IMR-90 (cell line): Measurements from ENCODE around the gene AKNA. TPM values are rescaled to one million over a fixed set of nuclear protein-coding genes. Genes with fewer than 3 reads are reported as not detected.
A peak's percentile ranks its signal among the peaks of the same experiment; 100 is the strongest.

ENCODE experiments used
- ATAC-seq: fragments of 200-7000 bp; cut with Tn5 transposase; 2 replicates; pipeline ENCODE4 v1.9.1; 2020; ENCODE audit warnings: low read depth, mild to moderate bottlenecking, moderate library complexity
- BruUV-seq: library from RNA; stranded (reverse); fragments of 400-500 nt; replicated peaks from 2 replicates; lab custom pipeline; 2021; lab: Mats Ljungman, UMichigan
- CTCF ChIA-PET: fragments of 300-600 bp; formaldehyde crosslinking; extraction: SDS; loops from one replicate; lab custom pipeline; 2021; ENCODE audit warnings: antibody characterized with exemption; lab: Yijun Ruan, JAX
- POLR2A ChIA-PET: fragments of 300-600 bp; sonication (Branson Sonifier 250); formaldehyde crosslinking; loops from one replicate; lab custom pipeline; 2022; ENCODE audit warnings: antibody characterized with exemption; ENCODE audit not compliant: unreplicated experiment; lab: Charles Lee
- DNase-seq: peaks from one replicate; pipeline ENCODE4 v3.0.0; 2013
- H2AFZ ChIP-seq: replicated peaks from 2 replicates; pipeline ENCODE3; 2013; ENCODE audit warnings: low read length, mild to moderate bottlenecking; ENCODE audit not compliant: poor library complexity
- H2AK5ac ChIP-seq: 2 replicates; pipeline ENCODE4 v1.6.1; 2013; ENCODE audit warnings: low read depth, low read length, inconsistent platforms
- H2AK9ac ChIP-seq: replicated peaks from 2 replicates; pipeline ENCODE3; 2013; ENCODE audit warnings: mild to moderate bottlenecking, low read depth, low read length, moderate library complexity; ENCODE audit not compliant: poor library complexity
- H2BK120ac ChIP-seq: 2 replicates; pipeline ENCODE4 v1.6.1; 2013; ENCODE audit warnings: low read depth, low read length, inconsistent platforms
- H2BK15ac ChIP-seq: 3 replicates; pipeline ENCODE4 v1.6.1; 2013; ENCODE audit warnings: low read depth, low read length, inconsistent platforms
- H2BK20ac ChIP-seq: 2 replicates; pipeline ENCODE4 v1.6.1; 2013; ENCODE audit warnings: low read depth, mild to moderate bottlenecking, inconsistent platforms, low read length, moderate library complexity
- H2BK5ac ChIP-seq: 2 replicates; pipeline ENCODE4 v1.6.1; 2013; ENCODE audit warnings: mild to moderate bottlenecking, low read depth, low read length, inconsistent platforms; ENCODE audit not compliant: poor library complexity, severe bottlenecking
- H3K14ac ChIP-seq: replicated peaks from 2 replicates; pipeline ENCODE4 v1.6.1; 2013; ENCODE audit warnings: low read depth, low read length, inconsistent platforms
- H3K18ac ChIP-seq: 2 replicates; pipeline ENCODE4 v1.6.1; 2013; ENCODE audit warnings: low read depth, low read length, control low read depth
- H3K23ac ChIP-seq: 2 replicates; pipeline ENCODE4 v1.6.1; 2013; ENCODE audit warnings: low read depth, low read length, inconsistent platforms
- H3K27ac ChIP-seq: 2 replicates; pipeline ENCODE4 v1.5.1; 2013; ENCODE audit warnings: mild to moderate bottlenecking, control low read depth, low read length; ENCODE audit not compliant: insufficient read depth
- H3K27me3 ChIP-seq: 2 replicates; pipeline ENCODE4 v1.6.1; 2013; ENCODE audit warnings: low read length; ENCODE audit not compliant: control insufficient read depth, insufficient read depth
- H3K36me3 ChIP-seq: 2 replicates; pipeline ENCODE4 v1.6.1; 2013; ENCODE audit warnings: low read length, mixed read lengths; ENCODE audit not compliant: control insufficient read depth, insufficient read depth
- H3K4ac ChIP-seq: 2 replicates; pipeline ENCODE4 v1.6.1; 2013; ENCODE audit warnings: low read depth, low read length, inconsistent platforms
- H3K4me1 ChIP-seq: 2 replicates; pipeline ENCODE4 v1.6.1; 2013; ENCODE audit warnings: low read length, mixed read lengths; ENCODE audit not compliant: control insufficient read depth, insufficient read depth
- H3K4me2 ChIP-seq: 2 replicates; pipeline ENCODE4 v1.6.1; 2013; ENCODE audit warnings: low read depth, mild to moderate bottlenecking, control low read depth, low read length, moderate library complexity
- H3K4me3 ChIP-seq: 2 replicates; pipeline ENCODE4 v1.5.1; 2013; ENCODE audit warnings: low read depth, mild to moderate bottlenecking, control low read depth, low read length, moderate library complexity; ENCODE audit not compliant: insufficient read depth
- H3K56ac ChIP-seq: 2 replicates; pipeline ENCODE4 v1.6.1; 2013; ENCODE audit warnings: low read length, inconsistent platforms; ENCODE audit not compliant: insufficient read depth; ENCODE audit errors: extremely low read depth
- H3K79me1 ChIP-seq, 2 experiments: 2 replicates each; pipeline ENCODE4 v1.6.1; 2013; ENCODE audit warnings: low read length in 2 of 2, inconsistent platforms in 1 of 2, low read depth in 1 of 2
- H3K9ac ChIP-seq: 2 replicates; pipeline ENCODE4 v1.6.1; 2013; ENCODE audit warnings: low read depth, low read length, control low read depth
- H3K9me1 ChIP-seq: 2 replicates; pipeline ENCODE4 v1.6.1; 2013; ENCODE audit warnings: low read length, inconsistent platforms; ENCODE audit not compliant: insufficient read depth
- H3K9me3 ChIP-seq: 2 replicates; pipeline ENCODE4 v1.6.1; 2013; ENCODE audit warnings: low read length; ENCODE audit not compliant: control insufficient read depth, insufficient read depth
- H4K20me1 ChIP-seq: 2 replicates; pipeline ENCODE4 v1.6.1; 2013; ENCODE audit warnings: low read length, inconsistent platforms; ENCODE audit not compliant: insufficient read depth
- H4K5ac ChIP-seq: 2 replicates; pipeline ENCODE4 v1.6.1; 2013; ENCODE audit warnings: mild to moderate bottlenecking, low read depth, low read length, control low read depth
- H4K8ac ChIP-seq, 2 experiments: 2 replicates each; pipeline ENCODE4 v1.6.1; 2013; ENCODE audit warnings: low read depth in 2 of 2, low read length in 2 of 2, control low read depth in 1 of 2, inconsistent platforms in 1 of 2
- H4K91ac ChIP-seq: 2 replicates; pipeline ENCODE4 v1.6.1; 2013; ENCODE audit warnings: low read depth, low read length, inconsistent platforms; ENCODE audit not compliant: insufficient read depth
- BHLHE40 ChIP-seq: fragments of 150-350 bp; IDR thresholded peaks from 2 replicates; pipeline ENCODE4 v1.6.1; 2016; ENCODE audit warnings: mild to moderate bottlenecking, low read depth, low read length
- CEBPB ChIP-seq: IDR thresholded peaks from 2 replicates; pipeline ENCODE4 v1.6.1; 2012; ENCODE audit warnings: low read depth, low read length, improper control_type of control experiment
- ELK1 ChIP-seq: fragments of 150-350 bp; IDR thresholded peaks from 2 replicates; pipeline ENCODE4 v1.6.1; 2016; ENCODE audit warnings: low read depth, mild to moderate bottlenecking, low read length, moderate library complexity, borderline replicate concordance
- FOS ChIP-seq: fragments of 150-350 bp; IDR thresholded peaks from 2 replicates; pipeline ENCODE4 v1.6.1; 2016; ENCODE audit warnings: low read depth, low read length
- MAFK ChIP-seq: IDR thresholded peaks from 2 replicates; pipeline ENCODE4 v1.6.1; 2012; ENCODE audit warnings: low read depth, low read length, improper control_type of control experiment
- MAZ ChIP-seq: IDR thresholded peaks from 2 replicates; pipeline ENCODE4 v1.6.1; 2012; ENCODE audit warnings: low read depth, mild to moderate bottlenecking, low read length, improper control_type of control experiment, moderate library complexity, borderline replicate concordance
- MXI1 ChIP-seq: IDR thresholded peaks from 2 replicates; pipeline ENCODE4 v1.6.1; 2012; ENCODE audit warnings: low read depth, mild to moderate bottlenecking, low read length, moderate library complexity, borderline replicate concordance
- NFE2L2 ChIP-seq: fragments of 150-350 bp; IDR thresholded peaks from 2 replicates; pipeline ENCODE4 v1.6.1; 2016; ENCODE audit warnings: low read depth, mild to moderate bottlenecking, low read length
- POLR2A ChIP-seq: IDR thresholded peaks from 2 replicates; pipeline ENCODE4 v1.6.1; 2012; ENCODE audit warnings: mild to moderate bottlenecking, low read depth, low read length
- RAD21 ChIP-seq: IDR thresholded peaks from 2 replicates; pipeline ENCODE4 v1.6.1; 2012; ENCODE audit warnings: low read length, improper control_type of control experiment
- RCOR1 ChIP-seq: IDR thresholded peaks from 2 replicates; pipeline ENCODE4 v1.6.1; 2012; ENCODE audit warnings: mild to moderate bottlenecking, low read length, improper control_type of control experiment; ENCODE audit not compliant: insufficient replicate concordance
- RFX5 ChIP-seq: IDR thresholded peaks from 2 replicates; pipeline ENCODE4 v1.8.0; 2012; ENCODE audit warnings: low read depth, mild to moderate bottlenecking, low read length, moderate library complexity
- SMC3 ChIP-seq: fragments of 150-350 bp; IDR thresholded peaks from 2 replicates; pipeline ENCODE4 v1.6.1; 2016; ENCODE audit warnings: low read depth, mild to moderate bottlenecking, antibody characterized with exemption, low read length, moderate library complexity
- WGBS, 2 experiments: methylation state at CpG; one replicate each; pipeline versions ENCODE4 v1.1.5 to v1.1.7; 2013; ENCODE audit warnings: missing lambda C conversion rate in 2 of 2; ENCODE audit not compliant: insufficient read length in 1 of 2; ENCODE audit errors: extremely low coverage in 2 of 2; 5-methylcytosine and 5-hydroxymethylcytosine counted together
- dilution Hi-C: fragments of 300-500 bp; cut with HindIII; formaldehyde crosslinking; loops from one replicate; pipeline ENCODE4 v1.14.3; 2018; ENCODE audit warnings: low sequenced_read_pairs; ENCODE audit not compliant: unreplicated experiment
- in situ Hi-C: fragments of 300-500 bp; cut with MboI; formaldehyde crosslinking; loops from 3 replicates; pipeline ENCODE4 v1.14.3; 2019; ENCODE audit warnings: low sequenced_read_pairs, inconsistent platforms, mixed read lengths
- intact Hi-C: fragments of 100-400 bp; cut with micrococcal nuclease; formaldehyde crosslinking; loops from 2 replicates; pipeline ENCODE4 v1.10.0; 2022
- polyA plus RNA-seq, 3 experiments: library from polyadenylated mRNA; depleted of rRNA; stranded (reverse); fragments of >200 nt; gene quantifications; 2 replicates each; pipeline ENCODE4 v1.2.3, GENCODE V29; 2012; ENCODE audit warnings: low replicate concordance in 1 of 3
- total RNA-seq: library from RNA; depleted of rRNA; stranded (reverse); fragments of >200 nt; gene quantifications from 2 replicates; pipeline ENCODE4 v1.2.3, GENCODE V29; 2012
- TF ChIP-seq, protein P1 (sequence below): conservative IDR thresholded peaks from 2 replicates; pipeline ENCODE4 v1.5.1; 2012; ENCODE audit warnings: mild to moderate bottlenecking, low read depth, low read length, improper control_type of control experiment

The AKNA gene
- total and polyA plus RNA-seq, 2 of the 4 experiments (the other 2 are of a cell fraction): 2.7 to 7.3 TPM

DNA sequence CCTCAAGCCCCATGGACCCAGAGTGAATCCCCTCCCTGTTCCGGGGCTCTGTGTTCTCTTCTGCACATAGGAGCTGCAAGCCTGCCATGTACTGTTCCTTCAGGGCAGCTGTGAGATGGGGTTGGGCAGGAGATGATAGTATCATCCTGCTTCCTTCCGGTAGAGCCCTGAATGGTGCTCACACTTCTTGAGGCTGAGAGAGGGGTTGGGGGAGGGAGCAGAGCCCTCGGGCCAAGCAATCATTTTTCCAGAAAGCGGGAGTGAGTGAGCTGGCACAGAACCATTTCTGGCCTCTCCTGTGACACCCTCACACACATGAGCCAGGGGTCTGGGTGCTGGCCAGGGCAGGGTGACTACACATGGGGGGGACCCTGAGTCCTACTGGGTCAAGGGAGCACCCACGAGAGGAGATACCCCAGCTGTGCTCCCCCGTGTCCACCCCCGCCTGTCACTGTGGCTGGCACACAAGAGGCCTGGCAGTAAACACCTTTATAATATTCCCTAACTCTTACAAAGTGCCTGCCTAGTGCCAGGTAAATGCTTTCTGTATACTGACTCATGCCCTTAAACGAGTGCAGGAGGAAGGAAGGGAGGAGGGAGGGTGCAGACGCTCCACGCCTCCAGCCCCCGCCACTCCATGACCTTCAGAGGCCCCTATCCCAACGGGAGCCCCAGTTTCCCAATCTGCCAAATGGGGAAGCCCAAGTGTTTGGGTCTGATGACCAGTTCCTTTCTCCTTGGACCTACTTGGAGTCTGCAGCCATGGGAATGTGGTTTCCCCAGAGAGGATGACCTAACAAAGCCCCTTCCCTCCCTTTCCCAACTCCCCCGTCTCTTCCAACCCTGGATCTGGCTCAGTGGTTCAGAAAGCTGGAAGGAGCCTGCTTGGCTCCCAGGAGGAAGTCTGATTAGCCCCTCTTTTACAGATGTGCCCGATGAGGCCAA is 15.5 kb downstream of the AKNA start:
- Histone ChIP-seq H4K91ac (no peak overlapping the region), H4K5ac (no peak overlapping the region), H2BK15ac (no peak overlapping the region), H2BK120ac (no peak overlapping the region), H3K4ac (no peak overlapping the region), H2BK20ac (no peak overlapping the region), H3K56ac (no peak overlapping the region), H3K27ac (no peak overlapping the region), H2AK9ac (no peak overlapping the region), H3K23ac (no peak overlapping the region), H2BK5ac (no peak overlapping the region), H2AFZ (no peak overlapping the region), H2AK5ac (no peak overlapping the region), H4K8ac (no peak overlapping the region), H3K18ac (no peak overlapping the region), H3K9me3 (no peaks in the 10 kb centered on the region), H3K4me3 (no peak overlapping the region), H3K79me1 (peaks cover 3 to 16% of the 10 kb centered on the region in 2 experiments; a peak in 3 of 4 replicates), H3K4me2 (no peak overlapping the region), H4K20me1 (no peaks in the 10 kb centered on the region; the same call in 1 of the 2 replicates), H3K27me3 (no peaks in the 10 kb centered on the region), H3K9me1 (peaks cover 6% of the 10 kb centered on the region), H3K4me1 (no peaks in the 10 kb centered on the region), H3K9ac (no peak overlapping the region), H3K14ac (no peak overlapping the region), H3K36me3 (peaks cover 46% of the 10 kb centered on the region)
- dilution Hi-C loops: no loop called here
- BruUV-seq: no TSS peak
- CTCF ChIA-PET: no interaction called here
- POLR2A ChIA-PET: no interaction called here
- peak; percentile 60 for ATAC-seq
- 50% methylated on average over 1 of the region's 14 CpGs; no CpG with 5 or more reads in 1 of the 2 experiments for WGBS, 2 experiments
- in situ Hi-C loops: no loop called here
- no peak for DNase-seq
- intact Hi-C loops: no loop called here
- TF ChIP-seq BHLHE40: no peak
- TF ChIP-seq MAZ: no peak
- TF ChIP-seq MAFK: no peak
- TF ChIP-seq RCOR1: no peak
- no peak for TF ChIP-seq POLR2A
- no peak for TF ChIP-seq NFE2L2
- TF ChIP-seq FOS: no peak
- TF ChIP-seq CEBPB: no peak
- no peak for TF ChIP-seq RFX5
- TF ChIP-seq MXI1: no peak
- TF ChIP-seq, protein P1, sequence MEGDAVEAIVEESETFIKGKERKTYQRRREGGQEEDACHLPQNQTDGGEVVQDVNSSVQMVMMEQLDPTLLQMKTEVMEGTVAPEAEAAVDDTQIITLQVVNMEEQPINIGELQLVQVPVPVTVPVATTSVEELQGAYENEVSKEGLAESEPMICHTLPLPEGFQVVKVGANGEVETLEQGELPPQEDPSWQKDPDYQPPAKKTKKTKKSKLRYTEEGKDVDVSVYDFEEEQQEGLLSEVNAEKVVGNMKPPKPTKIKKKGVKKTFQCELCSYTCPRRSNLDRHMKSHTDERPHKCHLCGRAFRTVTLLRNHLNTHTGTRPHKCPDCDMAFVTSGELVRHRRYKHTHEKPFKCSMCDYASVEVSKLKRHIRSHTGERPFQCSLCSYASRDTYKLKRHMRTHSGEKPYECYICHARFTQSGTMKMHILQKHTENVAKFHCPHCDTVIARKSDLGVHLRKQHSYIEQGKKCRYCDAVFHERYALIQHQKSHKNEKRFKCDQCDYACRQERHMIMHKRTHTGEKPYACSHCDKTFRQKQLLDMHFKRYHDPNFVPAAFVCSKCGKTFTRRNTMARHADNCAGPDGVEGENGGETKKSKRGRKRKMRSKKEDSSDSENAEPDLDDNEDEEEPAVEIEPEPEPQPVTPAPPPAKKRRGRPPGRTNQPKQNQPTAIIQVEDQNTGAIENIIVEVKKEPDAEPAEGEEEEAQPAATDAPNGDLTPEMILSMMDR: no peak
- TF ChIP-seq RAD21: no peak
- TF ChIP-seq SMC3: no peak
- TF ChIP-seq ELK1: no peak
